ENCODE results near the gene FAM43B. TPM values are rescaled to one million over a fixed set of nuclear protein-coding genes. Genes with fewer than 3 reads are reported as not detected.

The FAM43B gene, protein sequence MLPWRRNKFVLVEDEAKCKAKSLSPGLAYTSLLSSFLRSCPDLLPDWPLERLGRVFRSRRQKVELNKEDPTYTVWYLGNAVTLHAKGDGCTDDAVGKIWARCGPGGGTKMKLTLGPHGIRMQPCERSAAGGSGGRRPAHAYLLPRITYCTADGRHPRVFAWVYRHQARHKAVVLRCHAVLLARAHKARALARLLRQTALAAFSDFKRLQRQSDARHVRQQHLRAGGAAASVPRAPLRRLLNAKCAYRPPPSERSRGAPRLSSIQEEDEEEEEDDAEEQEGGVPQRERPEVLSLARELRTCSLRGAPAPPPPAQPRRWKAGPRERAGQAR
- 2.9 to 4.4 TPM (median 4.0 TPM) in 5 replicates for total RNA-seq (2022; extraction: Qiagen RNA extraction; ENCODE audit: low read depth)

DNA sequence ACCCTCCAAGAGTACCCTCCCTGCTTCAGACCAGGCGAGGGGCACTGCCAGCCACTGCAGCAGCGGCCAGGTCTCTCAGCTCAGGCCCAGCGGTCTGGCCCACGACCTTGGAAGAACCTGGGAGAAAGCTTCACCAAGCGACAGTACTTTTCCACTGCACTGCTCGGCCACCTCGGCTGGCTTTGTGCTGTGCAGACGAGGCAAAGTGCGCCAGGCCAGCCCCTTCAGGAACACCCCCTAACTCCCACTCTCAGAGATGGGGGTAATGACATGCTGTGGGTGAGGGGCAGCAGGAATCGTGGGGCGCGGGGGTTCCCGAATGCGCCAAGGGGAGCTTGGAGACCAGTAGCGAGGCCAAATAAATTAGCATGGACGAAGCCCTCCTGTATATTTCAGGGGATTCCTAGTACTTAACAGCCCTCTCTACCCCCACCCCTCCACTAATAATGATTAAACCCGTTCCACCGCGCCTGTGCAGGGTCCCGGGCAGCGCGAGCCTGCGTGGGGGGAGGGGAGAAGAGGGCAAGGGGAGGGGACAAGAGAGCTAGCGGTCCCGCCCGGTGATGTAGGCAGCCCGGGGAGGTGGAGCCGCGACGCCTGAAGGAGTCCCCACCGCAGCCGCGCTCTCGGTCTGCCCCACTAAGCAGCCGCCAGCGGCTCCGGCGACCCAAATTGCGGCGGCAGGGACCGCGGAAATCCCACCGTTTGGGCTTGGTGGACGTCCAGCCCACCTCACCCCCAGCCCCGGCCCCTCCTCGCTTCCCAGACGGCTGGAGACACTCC, at the start of gene FAM43B:
FAM43B (plus strand) TSS at position 629 of the 783 bp plus-strand sequence. CDS start 401 bp downstream, outside the sequence.

DNA sequence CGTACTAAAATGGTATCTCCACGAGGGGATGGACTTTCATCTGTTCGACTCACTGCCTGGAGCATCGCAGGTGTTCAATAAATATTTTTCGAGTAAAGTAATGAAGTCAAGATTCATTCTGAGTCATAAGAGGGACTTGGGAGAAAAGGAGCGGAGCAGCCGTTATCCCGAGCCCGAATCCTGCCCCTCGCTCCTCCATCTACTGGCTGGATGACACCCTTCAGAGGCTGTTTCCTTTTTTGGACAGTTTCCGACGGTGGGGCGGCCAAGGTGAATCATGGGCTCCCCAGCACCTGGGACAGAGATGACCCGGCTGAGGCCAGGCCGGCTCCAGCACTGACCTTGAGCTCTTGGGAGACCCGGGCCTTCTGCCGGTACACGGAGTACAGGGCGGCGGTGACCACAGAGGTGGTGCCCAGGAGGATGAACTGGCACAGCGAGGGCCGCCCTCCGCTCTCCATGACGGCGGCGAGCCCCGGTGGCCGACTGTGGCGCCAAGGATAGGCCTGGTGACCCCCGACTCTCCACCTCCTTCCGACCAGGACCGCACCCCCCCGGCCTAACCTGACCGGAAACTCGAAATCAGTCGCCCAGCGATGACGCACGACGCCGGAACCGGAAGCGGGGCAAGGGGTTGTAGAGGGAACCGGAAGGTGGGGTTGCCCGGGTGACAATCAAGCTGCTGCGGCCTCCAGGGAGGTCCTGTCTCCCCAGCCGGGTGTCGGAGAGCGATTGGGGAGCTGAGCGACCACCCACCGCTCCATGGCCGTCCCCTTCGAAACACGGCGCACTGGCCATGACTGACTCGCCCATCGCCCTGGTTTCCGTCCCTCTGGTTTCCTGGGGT, 44.6 kb upstream of the FAM43B start, which contains the start of gene MUL1:
MUL1 (minus strand) TSS at position 588 of the 847 bp plus-strand sequence; CDS start at position 461, 127 bp downstream.

DNA sequence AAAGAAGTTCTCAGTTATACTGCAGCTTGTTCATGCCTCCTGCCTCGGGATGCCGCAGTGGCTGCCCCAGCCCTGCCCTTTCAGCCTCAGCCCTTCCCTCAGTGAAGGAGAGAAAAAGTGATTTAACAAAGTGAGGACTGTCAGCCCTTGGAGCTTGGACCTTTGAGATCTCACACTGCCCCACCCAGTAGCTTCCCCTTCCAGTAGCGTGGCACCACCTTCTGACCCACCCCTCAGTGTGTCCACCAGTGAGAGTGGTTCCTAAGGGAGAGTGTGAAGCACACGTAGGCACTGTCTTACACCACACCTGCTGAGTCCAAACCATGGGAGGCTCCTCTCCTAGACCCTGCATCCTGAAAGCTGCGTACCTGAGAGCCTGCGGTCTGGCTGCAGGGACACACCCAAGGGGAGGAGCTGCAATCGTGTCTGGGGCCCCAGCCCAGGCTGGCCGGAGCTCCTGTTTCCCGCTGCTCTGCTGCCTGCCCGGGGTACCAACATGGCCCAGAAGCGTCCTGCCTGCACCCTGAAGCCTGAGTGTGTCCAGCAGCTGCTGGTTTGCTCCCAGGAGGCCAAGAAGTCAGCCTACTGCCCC, 36.4 kb downstream of the FAM43B start, which contains the start of gene CDA:
CDA (plus strand) TSS at position 464 of the 592 bp plus-strand sequence; CDS start at position 497, 33 bp downstream.

Other genes with a start within 250 kb of the FAM43B start
- gene CAMK2N1, start 66.4 kb upstream of the FAM43B start, total RNA-seq (2022; extraction: Qiagen RNA extraction; ENCODE audit: low read depth): 42.9 to 58.3 TPM (median 49.0 TPM) in 5 replicates
- 41.0 to 46.9 TPM (median 42.9 TPM) in 5 replicates for gene MUL1, start 44.4 kb upstream of the FAM43B start, total RNA-seq (2022; extraction: Qiagen RNA extraction; ENCODE audit: low read depth)
- gene CDA, start 36.5 kb downstream of the FAM43B start, total RNA-seq (2022; extraction: Qiagen RNA extraction; ENCODE audit: low read depth): 32.0 to 43.5 TPM (median 33.4 TPM) in 5 replicates
- 26.2 to 34.1 TPM (median 33.2 TPM) in 5 replicates for gene PINK1, start 80.9 kb downstream of the FAM43B start, total RNA-seq (2022; extraction: Qiagen RNA extraction; ENCODE audit: low read depth)
- gene DDOST, start 108.8 kb downstream of the FAM43B start, total RNA-seq (2022; extraction: Qiagen RNA extraction; ENCODE audit: low read depth): 176 to 212 TPM (median 209 TPM) in 5 replicates
- gene KIF17, start 165.4 kb downstream of the FAM43B start, total RNA-seq (2022; extraction: Qiagen RNA extraction; ENCODE audit: low read depth): 1.4 to 2.4 TPM (median 1.6 TPM) in 5 replicates
- 11.5 to 17.1 TPM (median 13.3 TPM) in 5 replicates for gene SH2D5, start 180.1 kb downstream of the FAM43B start, total RNA-seq (2022; extraction: Qiagen RNA extraction; ENCODE audit: low read depth)
- gene HP1BP3, start 234.7 kb downstream of the FAM43B start, total RNA-seq (2022; extraction: Qiagen RNA extraction; ENCODE audit: low read depth): 96.5 to 157 TPM (median 122 TPM) in 5 replicates

Data from A549 treated with GW870086 at 1 μM for 4 hours (cell line).